SH-SY5Y (cell line): ENCODE results near the gene TYW1B.

Source experiments
- GATA2 ChIP-seq: IDR thresholded peaks from 2 replicates; pipeline ENCODE4 v1.6.1; 2011; ENCODE audit warnings: mild to moderate bottlenecking, low read depth, low read length
- GATA3 ChIP-seq: IDR thresholded peaks from 2 replicates; pipeline ENCODE4 v1.6.1; 2011; ENCODE audit warnings: low read depth, mild to moderate bottlenecking, low read length, moderate library complexity

DNA sequence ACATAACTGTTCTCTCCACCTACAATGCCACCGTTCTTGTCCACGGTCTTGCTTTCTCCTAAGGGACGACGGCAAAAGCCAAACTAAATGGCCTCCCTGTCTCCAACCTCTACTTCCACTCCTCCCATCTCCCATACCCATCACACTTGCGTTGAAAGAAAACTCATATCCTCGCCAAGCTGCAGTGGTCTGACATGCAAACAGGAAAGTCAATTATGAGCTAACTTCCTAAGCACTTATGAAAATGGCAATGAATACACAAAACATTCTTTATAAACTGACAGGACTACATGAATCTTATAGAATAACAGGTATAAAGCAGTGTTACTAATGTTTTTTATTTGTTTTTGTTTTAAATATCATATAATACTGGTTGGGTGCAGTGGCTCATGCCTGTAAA is 46.4 kb downstream of the TYW1B start:
- TF ChIP-seq GATA3 (no peak), GATA2 (no peak)
